GM18907 (cell line): Measurements from ENCODE around the gene PARS2.

ENCODE experiments used
- ATAC-seq: cut with Tn5 transposase; IDR thresholded peaks from one replicate; pipeline ENCODE4 v1.9.1; 2021; ENCODE audit warnings: mild to moderate bottlenecking, moderate library complexity; ENCODE audit not compliant: unreplicated experiment

The PARS2 gene

GRCh38 chr1:54764133-54764921 lies at the start of gene PARS2:
Gene PARS2 (minus strand): TSS chr1:54764523. CDS start chr1:54759161, 5,362 bp downstream.
- peak; percentile 93 for ATAC-seq

- ATAC-seq, result no peak
Observed at GRCh38 chr1:54814126-54814498, 49.8 kb upstream of the PARS2 start.

- no peak for ATAC-seq
Observed at GRCh38 chr1:54813485-54814125, 49.3 kb upstream of the PARS2 start.

GRCh38 chr1:54812801-54813484 lies 48.6 kb upstream of the PARS2 start:
- ATAC-seq, result no peak

- no peak for ATAC-seq
Observed at GRCh38 chr1:54811739-54812655, 47.7 kb upstream of the PARS2 start.

GRCh38 chr1:54811066-54811465 lies 46.7 kb upstream of the PARS2 start:
- ATAC-seq, result no peak

GRCh38 chr1:54810153-54810942 lies 46.0 kb upstream of the PARS2 start:
- ATAC-seq, result peak; percentile 81

- ATAC-seq, result no peak
Observed at GRCh38 chr1:54809496-54810074, 45.3 kb upstream of the PARS2 start.

- no peak for ATAC-seq
Observed at GRCh38 chr1:54808443-54809207, 44.3 kb upstream of the PARS2 start.

GRCh38 chr1:54807756-54808155 lies 43.4 kb upstream of the PARS2 start:
- ATAC-seq, result no peak

- no peak for ATAC-seq
Observed at GRCh38 chr1:54806931-54807611, 42.7 kb upstream of the PARS2 start.

GRCh38 chr1:54805981-54806381 lies 41.7 kb upstream of the PARS2 start:
- no peak for ATAC-seq

GRCh38 chr1:54805466-54805865 lies 41.1 kb upstream of the PARS2 start:
- no peak for ATAC-seq

- ATAC-seq, result no peak
Observed at GRCh38 chr1:54804471-54805132, 40.3 kb upstream of the PARS2 start.

GRCh38 chr1:54803761-54804470 lies 39.6 kb upstream of the PARS2 start:
- no peak for ATAC-seq

GRCh38 chr1:54800899-54801759 lies 36.8 kb upstream of the PARS2 start, which contains the start of gene TTC22:
Gene TTC22 (minus strand): TSS chr1:54801323. CDS start chr1:54801163, 160 bp downstream.
- peak; percentile 85 for ATAC-seq
